Measurements from ENCODE around the gene HOXC11. TPM values are rescaled to one million over a fixed set of nuclear protein-coding genes. Genes with fewer than 3 reads are reported as not detected.
A peak's percentile ranks its signal among the peaks of the same experiment; 100 is the strongest.

HOXC11 gene
- total RNA-seq, 4 donors from 2014 or later, result 0.20 to 0.63 (median 0.60) TPM; not detected in 1

GRCh38 chr12:53998110-53998899, 25.4 kb downstream of the HOXC11 start:
- Histone ChIP-seq H3K4me1 (peaks cover 0 to 90% (median 18%) of the 10 kb centered on the region in 4 donors), H3K4me3 (peak overlapping the region in 3 of 4 donors; percentile 57 to 83 (median 64)), H3K36me3 (peaks cover 0 to 4% (median 0%) of the 10 kb centered on the region in 3 donors), H3K27me3 (peaks cover 0 to 76% of the 10 kb centered on the region in 2 donors), H3K9me3 (no peaks in the 10 kb centered on the region), H3K27ac (peak overlapping the region; percentile 86 to 99 (median 94))
- 26 to 27% methylated on average over 11 of the region's 11 CpGs for WGBS, 2 donors
- no peak for DNase-seq (ENCODE audit: low spot score in 2 of 2)
- TF ChIP-seq CTCF (IDR thresholded peaks at IDR 0.05) (no peak), EP300 (IDR thresholded peaks at IDR 0.05) (no peak), POLR2A (IDR thresholded peaks at IDR 0.05) (no peak)

GRCh38 chr12:53998900-53999236, 25.9 kb downstream of the HOXC11 start:
- Histone ChIP-seq H3K27ac (peak overlapping the region; percentile 86 to 99 (median 94)), H3K9me3 (no peaks in the 10 kb centered on the region), H3K36me3 (peaks cover 0 to 4% (median 0%) of the 10 kb centered on the region in 3 donors), H3K4me3 (peak overlapping the region; percentile 51 to 83 (median 60)), H3K27me3 (peaks cover 0 to 74% of the 10 kb centered on the region in 2 donors), H3K4me1 (peaks cover 0 to 95% (median 18%) of the 10 kb centered on the region in 4 donors)
- DNase-seq (ENCODE audit: low spot score in 2 of 2), result no peak
- TF ChIP-seq EP300 (IDR thresholded peaks at IDR 0.05), result no peak
- TF ChIP-seq CTCF (IDR thresholded peaks at IDR 0.05), result no peak
- no peak for TF ChIP-seq POLR2A (IDR thresholded peaks at IDR 0.05)
- 7 to 9% methylated on average over 13 of the region's 13 CpGs for WGBS, 2 donors

- peak in 1 of 2 donors; percentile 84 for DNase-seq (ENCODE audit: low spot score in 2 of 2)
- Histone ChIP-seq H3K27me3 (peaks cover 0 to 67% of the 10 kb centered on the region in 2 donors), H3K27ac (peak overlapping the region; percentile 86 to 99 (median 94)), H3K4me1 (peaks cover 0 to 95% (median 13%) of the 10 kb centered on the region in 4 donors), H3K9me3 (no peaks in the 10 kb centered on the region), H3K4me3 (peak overlapping the region; percentile 51 to 83 (median 60)), H3K36me3 (peaks cover 0 to 4% (median 0%) of the 10 kb centered on the region in 3 donors)
- 2% methylated on average over 34 to 35 of the region's 35 CpGs for WGBS, 2 donors
- TF ChIP-seq POLR2A (IDR thresholded peaks at IDR 0.05) (no peak), EP300 (IDR thresholded peaks at IDR 0.05) (peak in 1 of 2 donors; percentile 61)
Observed at GRCh38 chr12:53999559-54000115, 26.7 kb downstream of the HOXC11 start.

- 2 to 4% methylated on average over 64 to 68 of the region's 87 CpGs for WGBS, 2 donors
- peak in 1 of 2 donors; percentile 42 for TF ChIP-seq EP300 (IDR thresholded peaks at IDR 0.05)
- peak in 1 of 5 experiments; percentile 12 for TF ChIP-seq CTCF (IDR thresholded peaks at IDR 0.05)
- TF ChIP-seq POLR2A (IDR thresholded peaks at IDR 0.05), result no peak
- Histone ChIP-seq H3K27ac (peak within 1 kb of the TSS; percentile 86 to 99 (median 94)), H3K27me3 (peaks cover 0 to 65% of the 10 kb centered on the region in 2 donors), H3K4me3 (peak within 1 kb of the TSS; percentile 51 to 83 (median 60)), H3K4me1 (peaks cover 0 to 90% (median 12%) of the 10 kb centered on the region in 4 donors), H3K36me3 (peaks cover 0 to 4% (median 0%) of the 10 kb centered on the region in 3 donors), H3K9me3 (no peaks in the 10 kb centered on the region)
- no peak for DNase-seq (ENCODE audit: low spot score in 2 of 2)
Observed at GRCh38 chr12:54000116-54001114, 27.5 kb downstream of the HOXC11 start, which contains the start of gene HOXC9. HOXC9 (plus strand) TSS chr12:54000161; CDS start chr12:54000189, 28 bp downstream.

Measured in tibial nerve (tissue), 4 donors.